ENCODE results near the gene MT1F. TPM values are rescaled to one million over a fixed set of nuclear protein-coding genes. Genes with fewer than 3 reads are reported as not detected.
A peak's percentile ranks its signal among the peaks of the same experiment; 100 is the strongest.

MT1F gene
- total RNA-seq, result not detected in 2 replicates
- polyA plus RNA-seq, result not detected in 2 replicates

- no peak for TF ChIP-seq CTCF (IDR thresholded peaks at IDR 0.05; ENCODE audit: low read depth, low read length)
- Histone ChIP-seq H3K27ac (no peak within 1 kb of the TSS), H3K9me3 (ENCODE audit: low read depth) (no peaks in the 10 kb centered on the region), H3K4me3 (peak within 1 kb of the TSS; percentile 34), H3K36me3 (no peaks in the 10 kb centered on the region), H3K4me1 (ENCODE audit: low read depth) (peaks cover under 1% of the 10 kb centered on the region), H3K27me3 (peaks cover 94% of the 10 kb centered on the region)
- peak; percentile 28 to 55 for DNase-seq (ENCODE audit: low read depth in 1 of 2, low spot score in 1 of 2)
Observed at GRCh38 chr16:56657555-56658326, at the start of gene MT1F. TSS of gene MT1F (plus strand) at chr16:56657959. CDS start at chr16:56658059, 100 bp downstream.

- Histone ChIP-seq H3K36me3 (no peaks in the 10 kb centered on the region), H3K4me3 (peak within 1 kb of the TSS; percentile 18), H3K9me3 (ENCODE audit: low read depth) (no peaks in the 10 kb centered on the region), H3K27ac (no peak within 1 kb of the TSS), H3K4me1 (ENCODE audit: low read depth) (peaks cover 11% of the 10 kb centered on the region), H3K27me3 (peaks cover 63% of the 10 kb centered on the region)
- peak; percentile 92 to 98 for DNase-seq (ENCODE audit: low read depth in 1 of 2, low spot score in 1 of 2)
- TF ChIP-seq CTCF (IDR thresholded peaks at IDR 0.05; ENCODE audit: low read depth, low read length), result no peak
Observed at GRCh38 chr16:56608043-56608875, 49.5 kb upstream of the MT1F start, which contains the start of gene MT2A. TSS of gene MT2A (plus strand) at chr16:56608584. CDS start at chr16:56608656, 72 bp downstream.

GRCh38 chr16:56608876-56609462 lies 48.8 kb upstream of the MT1F start:
- Histone ChIP-seq H3K4me1 (ENCODE audit: low read depth) (peaks cover 11% of the 10 kb centered on the region), H3K27ac (no peak overlapping the region), H3K4me3 (peak overlapping the region; percentile 18), H3K36me3 (no peaks in the 10 kb centered on the region), H3K9me3 (ENCODE audit: low read depth) (no peaks in the 10 kb centered on the region), H3K27me3 (peaks cover 70% of the 10 kb centered on the region)
- no peak for DNase-seq (ENCODE audit: low read depth in 1 of 2, low spot score in 1 of 2)
- TF ChIP-seq CTCF (IDR thresholded peaks at IDR 0.05; ENCODE audit: low read depth, low read length), result no peak

- H3K9me3 ChIP-seq (ENCODE audit: low read depth), result no peaks in the 10 kb centered on the region
- peak in 1 of 2 donors; percentile 88 for DNase-seq (ENCODE audit: low read depth in 1 of 2, low spot score in 1 of 2)
- no peak for TF ChIP-seq CTCF (IDR thresholded peaks at IDR 0.05; ENCODE audit: low read depth, low read length)
- H3K36me3 ChIP-seq, result no peaks in the 10 kb centered on the region
- peaks cover 75% of the 10 kb centered on the region for H3K27me3 ChIP-seq
- no peak overlapping the region for H3K4me3 ChIP-seq
- no peak overlapping the region for H3K27ac ChIP-seq
- peaks cover 11% of the 10 kb centered on the region for H3K4me1 ChIP-seq (ENCODE audit: low read depth)
Observed at GRCh38 chr16:56609463-56609921, 48.3 kb upstream of the MT1F start.

GRCh38 chr16:56610017-56610608 lies 47.6 kb upstream of the MT1F start:
- Histone ChIP-seq H3K36me3 (no peaks in the 10 kb centered on the region), H3K27me3 (peaks cover 82% of the 10 kb centered on the region), H3K4me3 (no peak overlapping the region), H3K27ac (no peak overlapping the region), H3K9me3 (ENCODE audit: low read depth) (no peaks in the 10 kb centered on the region), H3K4me1 (ENCODE audit: low read depth) (peaks cover 11% of the 10 kb centered on the region)
- no peak for TF ChIP-seq CTCF (IDR thresholded peaks at IDR 0.05; ENCODE audit: low read depth, low read length)
- DNase-seq (ENCODE audit: low read depth in 1 of 2, low spot score in 1 of 2), result peak in 1 of 2 donors; percentile 85
